ENCODE data around the gene IL13.
A peak's percentile ranks its signal among the peaks of the same experiment; 100 is the strongest.

IL13 gene

DNA sequence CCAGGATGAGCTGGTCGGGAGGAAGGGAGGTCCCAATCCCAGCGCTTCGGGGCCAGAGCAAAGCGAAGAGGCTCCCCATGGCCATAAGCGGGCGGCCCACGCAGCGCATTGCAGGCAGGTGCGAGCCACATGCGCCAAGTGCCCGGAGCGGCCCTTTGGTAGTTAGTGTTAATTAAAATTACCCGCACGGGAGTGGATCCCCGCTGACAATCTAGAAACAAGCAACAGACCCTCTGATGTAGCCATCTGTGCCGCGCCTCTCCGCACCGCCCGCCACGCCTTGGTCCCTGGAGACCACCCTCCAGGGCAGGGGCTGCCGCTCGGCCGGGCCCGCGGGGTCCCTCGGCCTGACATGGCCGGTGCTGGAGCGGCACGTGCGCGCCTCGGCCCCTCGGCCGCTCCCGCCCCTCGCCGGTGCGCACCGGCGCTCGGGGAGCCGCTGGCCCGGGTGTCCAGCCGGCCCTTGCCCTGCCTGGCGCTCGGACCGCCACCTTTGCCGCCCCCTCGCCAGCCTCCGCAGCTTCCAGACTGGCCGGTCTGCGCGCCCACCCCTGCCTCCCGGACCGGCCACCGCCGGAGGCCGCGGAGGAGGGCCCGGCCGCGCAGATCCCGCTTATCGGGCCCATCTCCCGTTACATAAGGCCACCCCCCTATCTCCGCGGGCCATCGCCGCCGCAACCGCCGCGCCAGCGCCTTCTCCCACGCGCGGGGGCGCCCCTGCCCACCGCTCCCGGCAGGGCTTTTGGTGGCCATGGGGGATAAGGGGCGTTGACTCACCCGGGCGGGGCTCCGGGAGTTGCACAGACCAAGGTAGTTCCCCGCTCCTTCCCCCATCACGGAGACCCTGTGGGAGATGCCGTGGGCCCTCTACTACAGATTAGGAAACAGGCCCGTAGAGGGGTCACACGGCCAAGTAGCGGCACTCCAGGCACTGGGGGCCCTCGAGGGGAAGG is 1.9 kb upstream of the IL13 start:
- DNase-seq = peak; percentile 69

DNA sequence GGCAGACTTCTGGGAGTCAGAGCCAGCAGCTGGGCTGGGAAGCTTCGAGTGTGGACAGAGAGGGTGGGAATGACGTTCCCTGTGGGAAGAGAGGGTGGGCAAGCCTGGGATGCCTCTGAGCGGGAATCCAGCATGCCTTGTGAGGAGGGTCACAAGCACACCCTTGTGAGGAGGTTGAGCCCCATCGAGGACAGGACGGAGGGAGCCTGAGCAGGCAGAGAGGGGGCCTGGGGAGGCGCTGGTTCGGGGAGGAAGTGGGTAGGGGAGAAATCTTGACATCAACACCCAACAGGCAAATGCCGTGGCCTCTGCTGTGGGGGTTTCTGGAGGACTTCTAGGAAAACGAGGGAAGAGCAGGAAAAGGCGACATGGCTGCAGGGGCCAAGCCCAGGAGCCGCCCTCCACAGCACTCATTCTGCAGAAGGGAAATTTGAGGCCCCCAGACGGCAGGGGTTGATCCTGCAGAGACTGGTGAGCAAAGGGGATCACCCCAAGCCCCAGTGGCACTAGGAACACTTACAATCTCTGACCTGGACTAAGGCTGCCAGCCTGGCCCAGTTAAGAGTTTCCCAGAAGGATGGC is 1.1 kb upstream of the IL13 start:
- no peak for DNase-seq

GRCh38 chr5:132658381-132659302 is 669 bp downstream of the IL13 start:
- DNase-seq = no peak

DNA sequence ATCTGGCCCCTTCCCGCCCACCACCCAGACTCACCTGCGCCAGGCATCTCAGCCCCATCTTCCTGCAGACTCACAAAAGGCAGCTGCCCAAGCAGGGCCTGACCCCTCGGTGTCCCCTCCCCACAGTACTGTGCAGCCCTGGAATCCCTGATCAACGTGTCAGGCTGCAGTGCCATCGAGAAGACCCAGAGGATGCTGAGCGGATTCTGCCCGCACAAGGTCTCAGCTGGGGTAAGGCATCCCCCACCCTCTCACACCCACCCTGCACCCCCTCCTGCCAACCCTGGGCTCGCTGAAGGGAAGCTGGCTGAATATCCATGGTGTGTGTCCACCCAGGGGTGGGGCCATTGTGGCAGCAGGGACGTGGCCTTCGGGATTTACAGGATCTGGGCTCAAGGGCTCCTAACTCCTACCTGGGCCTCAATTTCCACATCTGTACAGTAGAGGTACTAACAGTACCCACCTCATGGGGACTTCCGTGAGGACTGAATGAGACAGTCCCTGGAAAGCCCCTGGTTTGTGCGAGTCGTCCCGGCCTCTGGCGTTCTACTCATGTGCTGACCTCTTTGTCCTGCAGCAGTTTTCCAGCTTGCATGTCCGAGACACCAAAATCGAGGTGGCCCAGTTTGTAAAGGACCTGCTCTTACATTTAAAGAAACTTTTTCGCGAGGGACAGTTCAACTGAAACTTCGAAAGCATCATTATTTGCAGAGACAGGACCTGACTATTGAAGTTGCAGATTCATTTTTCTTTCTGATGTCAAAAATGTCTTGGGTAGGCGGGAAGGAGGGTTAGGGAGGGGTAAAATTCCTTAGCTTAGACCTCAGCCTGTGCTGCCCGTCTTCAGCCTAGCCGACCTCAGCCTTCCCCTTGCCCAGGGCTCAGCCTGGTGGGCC is 1.9 kb downstream of the IL13 start:
- DNase-seq = no peak

DNA sequence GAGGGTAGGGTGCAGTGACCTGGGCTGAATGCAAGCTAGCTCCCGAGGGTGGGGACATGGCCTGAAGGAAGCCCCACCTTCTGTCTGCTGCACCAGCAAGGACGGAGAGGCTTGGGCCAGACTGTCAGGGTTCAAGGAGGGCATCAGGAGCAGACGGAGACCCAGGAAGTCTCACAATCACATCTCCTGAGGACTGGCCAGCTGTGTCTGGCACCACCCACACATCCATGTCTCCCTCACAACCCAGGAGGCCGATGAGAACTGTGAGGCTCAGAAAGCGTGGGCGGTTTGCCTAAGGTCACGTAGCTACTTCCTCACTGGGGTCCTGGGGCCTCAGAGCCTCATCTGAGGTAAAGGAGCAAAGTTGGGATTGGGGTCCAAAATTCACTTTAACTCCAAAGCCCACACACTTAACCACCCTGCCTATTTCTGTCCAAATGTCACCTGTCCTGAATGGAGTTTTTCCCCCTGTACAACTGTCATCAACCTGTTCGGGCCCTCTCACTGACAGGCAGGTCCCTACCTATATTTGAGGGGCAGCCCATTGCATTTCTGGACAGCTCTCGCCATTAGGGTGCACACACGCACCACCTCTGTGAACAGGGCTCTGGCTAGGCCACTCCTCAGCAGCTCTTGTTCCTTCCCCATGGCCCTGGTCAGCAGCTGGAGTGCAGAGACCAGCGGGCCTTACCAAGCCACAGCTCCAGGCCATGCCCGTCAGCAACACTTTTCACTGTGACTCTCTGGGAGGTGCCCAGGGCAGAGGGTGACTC is 3.4 kb downstream of the IL13 start:
- no peak for DNase-seq

DNA sequence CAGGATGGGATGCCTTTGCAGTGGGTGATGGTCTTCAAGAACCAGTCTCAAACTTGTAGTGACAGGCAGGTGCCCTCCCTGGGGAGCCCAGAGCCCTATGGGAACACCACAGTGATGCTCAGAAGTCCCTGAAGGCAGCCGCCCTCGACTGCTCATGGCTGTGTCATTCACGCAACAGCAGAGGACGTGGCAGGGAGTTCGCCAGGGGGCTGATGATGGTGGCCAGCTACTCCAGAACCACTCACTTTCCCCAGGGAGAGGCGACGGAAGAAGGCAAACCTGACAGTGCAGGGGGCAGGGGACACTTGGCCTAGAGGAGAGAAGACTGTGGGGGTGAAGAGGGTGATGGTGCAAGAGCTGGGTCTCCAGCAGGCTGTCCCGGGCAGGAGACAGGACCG is 4.0 kb downstream of the IL13 start:
- no peak for DNase-seq

DNA sequence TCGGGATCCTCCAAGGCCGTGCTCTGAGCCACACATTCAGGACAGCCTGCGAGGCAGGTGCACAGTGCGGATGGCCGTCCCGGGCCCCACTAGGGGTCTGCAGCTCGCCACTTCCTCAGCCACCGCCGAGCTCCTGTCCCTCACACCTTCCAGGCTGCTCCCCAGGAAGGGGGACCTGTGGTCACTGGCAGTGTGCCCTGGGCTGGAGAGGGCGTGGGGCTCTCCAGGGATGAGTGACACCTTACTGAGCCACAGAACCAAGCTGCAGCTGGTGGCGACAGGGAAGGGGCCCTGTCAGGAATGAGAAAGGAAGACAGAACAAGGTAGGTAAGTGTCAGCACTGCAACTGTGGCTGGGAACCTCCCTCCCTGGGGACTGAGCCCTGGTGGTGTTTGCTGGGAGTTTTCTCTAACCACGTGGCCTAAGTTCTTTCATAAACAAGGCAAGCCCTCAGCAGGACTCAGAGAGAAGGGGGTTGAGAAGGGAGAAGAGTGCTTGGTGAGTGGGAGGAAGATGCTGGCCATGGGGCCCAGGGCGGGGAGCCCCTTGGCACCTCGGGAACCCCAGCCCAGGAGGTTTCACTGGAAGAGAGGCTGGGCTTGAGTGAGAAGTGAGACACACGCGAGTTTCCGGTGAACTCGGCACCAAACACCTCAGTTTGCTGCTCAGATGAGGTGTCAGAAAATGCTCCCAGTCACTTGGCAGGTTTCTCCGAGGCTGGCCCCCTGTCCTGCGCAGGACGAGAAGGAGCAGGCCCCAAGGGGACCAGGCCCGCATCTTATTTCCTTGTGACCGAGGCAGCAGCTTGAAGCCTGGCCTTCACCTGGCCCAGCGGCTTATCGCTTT is 5.2 kb downstream of the IL13 start:
- no peak for DNase-seq

DNA sequence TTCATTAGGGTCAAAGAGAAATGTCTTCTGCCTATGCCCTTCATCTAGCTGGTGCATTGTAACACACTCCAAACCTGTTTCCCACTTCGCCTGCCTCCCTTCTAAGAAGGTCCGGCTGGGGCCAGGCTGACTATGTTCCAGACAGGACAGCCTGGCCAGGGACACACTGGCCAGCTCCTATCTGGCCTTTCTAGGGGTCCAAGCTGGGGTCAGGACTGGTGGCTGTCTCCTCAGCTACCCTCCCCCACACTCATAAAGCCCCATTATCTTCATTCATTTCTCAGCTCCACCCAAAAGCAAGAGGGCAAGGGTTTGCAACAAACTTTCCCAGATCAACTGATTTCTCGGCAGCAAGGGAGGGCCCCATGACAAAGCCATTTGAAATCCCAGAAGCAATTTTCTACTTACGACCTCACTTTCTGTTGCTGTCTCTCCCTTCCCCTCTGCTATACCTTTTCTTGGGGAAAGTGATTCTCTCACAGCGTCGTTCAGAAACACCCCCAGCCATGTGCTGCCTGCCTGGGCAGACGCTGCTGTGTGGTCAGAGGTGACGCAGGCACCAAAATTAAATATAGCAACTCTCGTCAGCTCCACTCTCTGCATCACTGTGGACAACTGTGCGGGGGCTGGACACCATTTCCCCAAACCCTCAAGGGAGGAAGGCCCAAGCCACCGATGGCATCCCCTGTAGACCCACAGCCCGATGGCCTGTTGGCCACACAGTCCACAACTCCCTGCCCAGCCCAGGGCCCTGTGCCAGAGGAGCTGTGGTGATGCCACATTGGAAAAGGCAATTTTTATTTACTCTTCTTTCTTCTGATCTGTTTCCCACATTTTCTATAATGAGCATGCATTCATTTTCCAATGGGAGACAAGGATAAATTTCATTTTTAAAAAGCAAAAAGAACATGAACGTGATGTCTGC is 6.1 kb downstream of the IL13 start:
- DNase-seq = no peak

- DNase-seq = no peak
These were observed 6.8 kb downstream of the IL13 start for GRCh38 chr5:132664696-132665209.

DNA sequence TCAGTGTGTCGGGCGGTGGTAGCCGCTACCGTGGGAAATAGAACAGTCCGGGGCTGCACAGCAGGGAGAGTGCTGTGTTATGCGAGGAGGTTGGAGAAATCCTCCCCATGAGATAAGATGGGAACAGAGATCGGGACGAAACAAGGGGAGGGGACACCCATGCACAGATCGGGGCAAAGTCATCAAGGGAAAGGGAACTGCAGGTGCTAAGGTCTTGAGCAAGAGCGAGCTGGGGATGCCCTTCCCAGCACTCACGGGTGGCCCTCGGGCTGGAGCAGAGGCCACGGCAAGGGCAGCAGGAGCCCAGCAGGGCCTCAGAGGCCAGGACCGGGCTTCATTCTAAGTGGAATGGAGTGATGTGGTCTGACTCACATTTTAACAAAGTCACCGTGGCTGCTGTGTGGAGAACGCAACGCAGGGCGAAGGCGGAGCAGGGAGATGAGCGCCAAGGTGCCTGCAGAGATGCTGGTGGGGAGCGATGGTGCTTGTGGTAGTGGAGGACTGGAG is 7.7 kb downstream of the IL13 start:
- no peak for DNase-seq

- DNase-seq = no peak
These were observed 8.5 kb downstream of the IL13 start for GRCh38 chr5:132666310-132667123.

GRCh38 chr5:132667309-132667708 is 9.3 kb downstream of the IL13 start:
- no peak for DNase-seq

- no peak for DNase-seq
These were observed 10.1 kb downstream of the IL13 start for GRCh38 chr5:132667761-132668705.

DNA sequence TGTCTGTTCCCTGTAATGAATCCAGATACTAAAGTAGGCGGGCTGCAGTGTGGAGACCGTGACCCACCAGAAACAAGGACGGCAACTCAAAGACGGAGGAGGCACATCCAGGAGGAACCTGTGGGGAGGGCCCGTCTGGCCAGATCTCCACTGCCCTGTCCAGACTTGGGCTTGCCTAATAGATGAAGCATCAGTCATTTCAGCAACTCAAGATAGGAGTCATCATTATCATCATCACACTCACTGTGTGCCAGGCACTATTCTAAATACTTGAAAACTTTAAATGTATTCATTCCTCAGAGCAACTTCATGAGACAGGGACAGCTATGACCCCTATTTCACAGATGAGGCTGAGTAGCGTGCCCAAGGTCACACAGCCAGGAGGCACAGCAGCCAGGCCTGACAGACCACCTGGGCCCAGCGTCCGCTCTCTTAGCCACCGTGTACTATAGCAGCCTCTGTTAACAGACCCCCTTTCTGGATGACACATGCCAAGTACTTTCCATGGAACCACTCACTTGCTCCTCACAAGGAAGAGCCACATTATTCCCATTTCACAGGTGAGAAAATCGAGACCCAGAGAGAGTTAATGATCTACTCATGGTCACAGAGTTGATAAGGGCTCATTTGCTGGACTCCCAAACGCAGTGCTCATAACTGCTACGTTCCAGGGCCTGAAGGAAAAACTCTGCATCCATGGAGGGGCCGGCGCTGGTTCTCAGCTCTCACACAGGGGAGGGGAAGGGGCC is 10.9 kb downstream of the IL13 start:
- no peak for DNase-seq

DNA sequence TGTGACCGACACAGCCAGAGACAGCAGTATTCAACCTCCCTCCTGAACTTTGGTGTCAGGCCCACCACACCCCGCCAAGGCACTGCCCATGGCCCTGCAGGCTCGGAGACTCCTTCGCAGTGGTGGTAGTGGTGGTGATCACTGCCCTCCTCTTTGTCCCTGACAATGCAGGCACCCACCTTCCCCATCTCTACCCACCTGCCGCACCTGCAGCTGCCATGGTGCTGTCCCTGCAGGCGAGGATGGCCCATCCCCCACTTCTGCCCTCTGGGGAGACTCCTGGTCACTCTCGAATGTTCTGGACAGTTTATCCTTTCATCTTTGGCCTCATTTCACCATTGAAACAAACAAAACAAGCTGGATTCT is 11.5 kb downstream of the IL13 start:
- no peak for DNase-seq
